Measurements from ENCODE around the gene AMD1. TPM values are rescaled to one million over a fixed set of nuclear protein-coding genes. Genes with fewer than 3 reads are reported as not detected.
"Not testable (repeated sequence)": the region's sequence is repeated elsewhere in the genome, so short reads cannot be mapped to it uniquely, and the experiment has no call there.

Gene AMD1
- total RNA-seq, result 118 TPM

DNA sequence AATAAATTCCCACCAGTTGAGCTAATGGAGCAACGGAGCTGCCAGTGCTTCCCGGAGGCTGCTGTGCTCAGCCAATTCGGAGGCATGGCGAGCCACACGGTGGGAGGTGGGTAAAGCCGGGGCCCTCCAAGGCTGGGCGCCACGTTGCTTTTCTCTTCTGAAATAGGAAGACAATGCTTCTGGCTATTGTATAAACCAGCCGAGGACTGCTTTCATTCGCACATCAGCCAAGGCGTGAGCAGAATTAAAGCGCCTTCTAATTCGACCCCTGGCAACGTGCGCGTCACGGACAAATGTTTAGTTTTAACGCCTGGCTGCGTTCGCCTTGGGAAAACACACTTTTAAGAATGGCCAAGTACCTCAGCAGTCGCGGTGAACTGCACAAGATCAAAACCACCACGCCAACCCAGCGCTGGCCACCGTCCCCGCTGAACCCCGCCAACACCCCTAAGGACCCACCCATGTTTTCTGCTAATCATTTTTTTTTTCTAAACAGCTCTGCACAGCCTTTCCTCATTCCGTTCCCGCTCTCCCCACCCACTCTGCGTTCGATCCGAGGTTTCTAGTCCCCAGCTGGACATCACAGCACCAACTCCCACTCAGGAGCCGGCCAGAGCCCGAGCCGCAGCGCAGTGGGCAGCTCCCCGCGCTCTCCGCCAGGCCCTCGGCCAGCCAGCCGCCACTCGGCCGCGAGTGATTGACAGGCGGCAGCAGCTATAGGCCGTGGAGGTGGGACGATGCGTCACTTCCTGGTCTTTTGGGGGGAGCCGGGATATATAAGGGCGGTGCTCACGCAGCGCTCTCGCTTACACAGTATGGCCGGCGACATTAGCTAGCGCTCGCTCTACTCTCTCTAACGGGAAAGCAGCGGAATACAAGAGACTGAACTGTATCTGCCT, at the start of gene AMD1:
Gene AMD1, plus strand, starts transcription at position 805 of the 899 bp plus-strand sequence. CDS start 321 bp downstream, outside the sequence.
- DNase-seq, result peak; percentile 98

DNA sequence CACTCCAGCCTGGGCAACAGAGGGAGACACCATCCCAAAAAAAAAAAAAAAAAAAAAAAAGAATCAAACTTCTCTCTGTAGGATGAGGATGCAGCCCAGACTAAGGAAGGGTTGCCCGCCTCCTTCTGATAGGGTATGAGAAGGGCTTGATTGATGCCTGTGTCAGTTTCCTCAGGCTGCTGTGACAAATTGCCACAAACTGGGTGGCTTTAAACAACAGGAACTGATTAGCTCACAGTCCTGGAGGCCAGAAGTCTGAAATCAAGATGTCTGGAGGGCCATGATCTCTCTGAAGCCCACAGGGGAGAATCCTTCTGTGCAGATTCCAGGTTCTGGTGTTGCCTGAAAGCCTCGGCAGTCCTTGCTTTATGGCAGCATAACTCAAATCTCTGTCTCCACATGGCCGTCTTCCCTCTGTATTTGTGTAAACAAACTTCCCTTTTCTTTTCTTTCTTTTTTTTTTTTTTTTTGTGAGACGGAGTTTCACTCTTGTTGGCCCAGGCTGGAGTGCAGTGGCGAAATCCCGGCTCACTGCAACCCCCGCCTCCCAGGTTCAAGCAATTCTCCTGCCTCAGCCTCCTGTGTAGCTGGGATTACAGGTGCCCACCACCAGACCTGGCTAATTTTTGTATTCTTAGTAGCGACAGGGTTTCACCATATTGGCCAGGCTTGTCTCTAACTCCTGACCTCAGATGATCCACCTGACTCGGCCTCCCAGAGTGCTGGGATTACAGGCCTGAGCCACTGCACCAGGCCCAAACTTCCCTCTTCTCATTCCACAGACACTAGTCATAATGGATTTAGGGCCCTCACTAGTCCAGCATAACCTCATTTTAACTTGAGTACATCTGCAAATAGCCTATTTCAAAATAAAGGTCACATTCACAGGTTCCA, 48.1 kb upstream of the AMD1 start:
- no peak for DNase-seq

DNA sequence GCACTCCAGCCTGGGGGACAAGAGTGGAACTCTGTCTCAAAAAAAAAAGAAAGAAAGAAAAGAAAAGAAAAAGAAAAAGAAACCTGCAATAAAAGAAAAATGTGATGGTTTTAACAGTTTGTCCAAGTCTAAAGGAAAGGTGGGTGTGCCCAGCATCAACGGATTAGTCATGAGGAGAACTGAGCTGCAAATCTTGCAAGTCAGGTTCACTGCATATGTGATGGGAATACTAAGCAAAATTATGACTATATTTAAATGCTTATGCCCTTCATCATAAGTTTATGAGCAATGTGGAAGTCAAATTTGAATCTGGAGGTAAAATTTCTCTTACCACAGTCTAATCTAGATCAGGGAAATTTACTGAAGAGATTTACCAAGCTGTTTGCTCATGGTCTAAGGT, 46.2 kb upstream of the AMD1 start:
- no peak for DNase-seq

DNA sequence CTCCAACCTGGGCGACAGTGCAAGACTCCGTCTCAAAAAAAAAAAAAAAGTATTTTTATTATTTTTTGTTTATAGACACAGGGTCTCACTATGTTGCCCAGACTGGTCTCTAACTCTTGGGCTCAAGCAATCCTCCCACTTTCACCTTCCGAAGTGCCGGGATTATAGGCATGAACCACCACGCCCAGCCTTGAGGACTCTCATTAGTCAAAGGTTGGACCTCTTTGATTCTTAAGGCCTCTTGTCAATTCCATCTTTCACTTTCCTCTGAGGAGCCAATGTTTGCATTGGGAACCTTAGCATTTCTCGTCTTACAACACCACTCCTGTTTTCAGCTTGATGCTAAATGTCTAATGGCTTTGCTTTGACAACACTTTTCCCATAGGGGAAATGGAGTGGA, 43.2 kb upstream of the AMD1 start:
- DNase-seq, result no peak

DNA sequence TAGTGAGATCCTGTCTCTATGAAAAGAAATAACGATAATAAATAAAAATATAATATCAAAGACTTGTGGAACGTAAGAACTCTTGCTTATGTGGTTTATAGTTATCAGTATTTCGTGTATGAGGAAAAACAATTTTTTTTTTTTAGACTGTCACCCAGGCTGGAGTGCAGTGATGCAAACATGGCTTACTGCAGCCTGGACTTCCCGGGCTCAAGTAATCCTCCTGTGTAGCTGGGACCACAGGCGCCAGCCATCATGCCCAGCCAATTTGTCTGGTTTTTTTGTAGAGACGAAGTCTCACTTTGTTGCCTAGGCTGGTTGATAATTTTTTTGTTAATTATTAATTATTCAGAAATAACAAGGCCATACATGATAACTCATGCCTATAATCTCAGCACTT, 40.8 kb upstream of the AMD1 start:
- no peak for DNase-seq

DNA sequence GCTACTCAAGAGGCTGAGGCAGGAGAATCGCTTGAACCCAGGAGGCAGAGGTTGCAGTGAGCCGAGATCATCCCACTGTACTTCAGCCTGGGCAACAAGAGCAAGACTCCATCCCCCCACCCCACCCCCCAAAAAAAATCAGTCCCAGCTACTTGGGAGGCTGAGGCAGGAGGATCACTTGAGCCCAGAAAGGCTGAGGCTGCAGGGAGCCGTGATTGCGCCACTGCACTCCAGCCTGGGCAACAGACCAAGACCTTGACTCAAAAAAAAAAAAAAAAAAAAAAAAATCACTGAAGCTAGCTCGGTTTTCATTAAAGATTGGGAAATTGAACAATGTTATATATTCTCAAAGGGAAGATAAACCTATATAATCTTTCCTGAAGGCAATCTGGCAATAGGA, 38.8 kb upstream of the AMD1 start:
- DNase-seq, result not testable (repeated sequence)

DNA sequence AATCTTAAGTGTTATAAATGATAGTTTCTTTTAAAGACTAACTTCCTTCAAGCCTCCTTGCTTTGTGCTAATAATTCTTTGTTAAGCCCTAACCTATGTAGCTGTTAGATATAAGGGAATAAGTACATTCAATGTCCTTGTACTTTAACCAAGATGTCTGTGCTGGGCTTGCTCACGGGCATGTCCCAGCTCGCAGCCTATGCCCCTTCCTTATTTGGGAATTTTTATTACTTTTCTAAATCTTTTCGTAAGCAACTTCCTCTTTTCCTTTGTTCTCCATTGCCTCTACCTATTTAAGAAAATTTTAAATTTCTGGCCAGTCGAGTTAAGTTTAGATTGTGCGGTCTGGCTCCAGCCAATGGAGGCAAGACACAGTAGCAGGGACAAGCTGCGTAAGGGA, 33.3 kb upstream of the AMD1 start:
- no peak for DNase-seq

DNA sequence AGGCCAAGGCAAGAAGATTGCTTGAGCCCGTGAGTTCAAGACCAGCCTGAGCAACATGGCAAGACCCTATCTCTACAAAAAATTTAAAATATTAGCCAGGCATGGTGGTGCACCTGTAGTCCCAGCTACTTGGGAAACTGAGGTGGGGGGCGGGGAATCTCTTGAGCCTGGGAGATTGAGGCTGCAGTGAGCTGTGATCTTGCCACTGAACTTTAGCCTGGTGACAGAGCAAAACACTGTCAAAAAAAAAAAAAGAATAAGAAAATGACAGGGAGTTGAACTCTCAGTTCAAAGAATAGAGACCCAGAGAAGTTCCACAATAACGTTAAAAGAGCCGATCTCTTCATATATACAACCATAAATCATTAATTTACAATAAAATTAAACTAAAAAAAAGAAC, 24.8 kb upstream of the AMD1 start:
- DNase-seq, result no peak

DNA sequence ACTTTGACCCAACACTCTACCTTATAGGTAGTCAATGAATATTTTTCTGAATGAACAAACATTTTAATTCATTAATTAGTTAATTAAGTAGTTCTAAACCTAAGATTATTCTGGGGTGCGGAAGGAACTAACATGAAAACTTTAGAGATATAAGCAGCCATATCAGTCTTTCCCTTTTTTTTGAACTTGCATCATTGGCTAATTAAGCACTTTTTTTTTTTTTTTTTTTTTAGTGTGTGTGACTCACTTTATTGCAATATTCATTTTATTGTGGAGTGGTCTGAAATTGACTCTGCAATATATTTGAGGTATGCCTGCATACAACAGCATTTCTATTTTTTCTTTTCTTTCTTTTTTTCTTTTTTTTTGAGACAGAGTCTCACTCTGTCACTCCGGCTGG, 21.8 kb upstream of the AMD1 start:
- no peak for DNase-seq

DNA sequence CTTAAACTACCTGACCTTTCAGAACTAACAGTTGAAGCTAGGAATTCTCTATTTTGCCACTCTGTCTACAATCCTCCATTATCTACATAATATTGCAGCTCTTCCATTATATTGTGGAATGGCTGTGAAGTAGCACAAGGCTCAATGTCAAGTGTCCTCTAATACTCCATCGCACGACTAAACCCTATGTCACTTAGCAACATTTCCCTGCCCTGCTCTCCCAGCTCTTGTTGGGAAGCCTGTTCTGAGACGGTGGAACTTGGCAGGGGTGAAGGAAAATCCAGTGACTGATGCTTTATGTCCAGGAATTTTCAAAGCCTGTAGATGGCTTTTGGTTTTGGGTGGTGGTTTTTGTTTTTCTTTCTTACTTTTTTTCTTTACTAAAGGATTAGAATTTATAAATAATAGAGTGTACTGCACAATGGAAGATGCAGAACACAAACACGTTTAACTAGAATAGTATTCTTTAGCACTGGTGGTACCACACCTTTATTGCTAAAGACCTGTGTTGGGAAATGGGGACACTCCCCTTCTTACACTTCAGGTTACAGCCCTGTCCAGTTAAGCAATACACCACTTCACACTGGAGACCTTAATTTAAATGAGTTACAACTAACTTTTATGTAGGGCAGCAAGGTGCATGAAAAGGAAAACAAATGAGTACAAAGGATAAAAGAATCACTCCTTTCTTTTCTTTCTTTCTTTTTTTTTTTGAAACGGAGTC, 20.7 kb upstream of the AMD1 start:
- DNase-seq, result no peak

DNA sequence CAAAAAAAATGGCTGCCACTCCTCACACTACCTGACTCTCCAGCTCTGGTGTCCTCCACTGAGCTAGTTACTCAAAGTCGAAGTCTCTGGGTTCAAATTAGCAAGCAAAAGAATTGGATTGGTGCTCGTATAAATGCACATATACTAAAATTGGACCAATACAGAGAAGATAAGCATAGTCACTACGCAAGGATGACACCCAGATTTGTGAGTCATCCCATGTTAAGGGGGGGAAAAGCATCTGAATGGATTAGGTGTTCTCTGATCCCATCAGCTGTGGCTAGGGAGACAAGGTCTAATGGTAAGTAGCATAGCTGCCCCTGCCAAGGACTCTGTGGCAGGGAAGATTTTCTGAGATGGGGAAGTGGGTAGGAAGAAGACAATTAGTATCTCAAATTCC, 18.3 kb upstream of the AMD1 start:
- DNase-seq, result no peak

DNA sequence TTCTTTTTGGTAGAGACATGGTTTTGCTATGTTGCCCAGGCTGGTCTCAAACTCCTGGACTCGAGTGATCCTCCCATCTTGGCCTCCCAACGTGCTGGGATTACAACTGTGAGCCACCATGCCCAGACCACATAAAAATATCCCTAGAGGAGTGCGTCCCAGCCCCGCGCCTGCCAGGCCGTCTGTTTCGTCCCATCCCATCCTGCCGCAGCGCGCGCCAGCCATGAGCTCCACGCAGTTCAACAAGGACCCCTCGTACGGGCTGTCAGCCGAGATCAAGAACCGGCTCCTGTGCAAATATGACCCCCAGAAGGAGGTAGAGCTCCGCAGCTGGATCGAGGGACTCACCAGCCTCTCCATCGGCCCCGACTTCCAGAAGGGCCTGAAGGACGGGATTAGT, 16.6 kb upstream of the AMD1 start:
- no peak for DNase-seq

DNA sequence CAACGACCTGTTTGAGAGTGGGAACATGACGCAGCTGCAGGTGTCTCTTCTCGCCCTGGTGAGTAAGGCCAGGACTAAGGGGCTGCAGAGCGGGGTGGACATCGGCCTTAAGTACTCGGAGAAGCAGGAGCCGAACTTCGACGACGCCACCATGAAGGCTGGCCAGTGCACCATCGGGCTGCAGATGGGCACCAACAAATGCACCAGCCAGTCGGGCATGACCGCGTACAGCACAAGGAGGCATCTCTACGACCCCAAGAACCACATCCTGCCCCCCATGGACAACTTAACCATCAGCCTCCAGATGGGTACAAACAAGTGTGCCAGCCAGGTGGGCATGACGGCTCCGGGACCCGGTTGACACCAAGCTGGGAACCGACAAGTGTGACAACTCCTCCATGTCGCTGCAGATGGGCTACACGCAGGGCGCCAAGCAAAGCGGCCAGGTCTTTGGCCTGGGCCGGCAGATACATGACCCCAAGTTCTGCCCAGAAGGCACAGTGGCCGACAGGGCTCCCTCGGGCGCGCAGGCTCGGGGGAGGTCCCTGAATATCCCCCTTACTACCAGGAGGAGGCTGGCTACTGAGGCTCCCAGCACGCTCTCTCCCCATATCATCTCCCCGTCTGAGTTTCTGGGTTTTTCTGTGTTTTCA, 15.9 kb upstream of the AMD1 start:
- DNase-seq, result no peak

DNA sequence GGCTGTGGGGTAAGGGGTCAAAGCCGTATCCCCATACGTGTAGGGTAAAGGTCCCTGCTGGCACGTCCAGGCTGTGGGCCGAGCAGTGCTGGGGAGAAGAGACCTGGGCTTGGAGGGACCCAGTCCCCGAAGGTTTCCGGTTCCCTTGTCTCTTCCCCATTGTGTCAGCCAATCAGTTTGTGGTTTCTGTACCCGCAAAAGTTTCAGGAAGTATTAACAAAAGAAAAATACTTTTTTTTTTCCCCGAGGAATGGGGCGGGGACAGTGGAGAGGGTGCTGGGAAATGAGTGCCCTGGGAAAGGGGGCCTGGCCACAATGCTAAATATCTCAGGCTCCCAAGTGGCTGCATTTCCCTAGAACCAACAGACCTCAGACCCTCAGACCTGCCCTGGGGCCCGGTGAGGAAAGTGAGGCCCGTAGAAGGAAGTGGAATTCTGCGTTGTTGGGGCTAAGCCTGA, 15.2 kb upstream of the AMD1 start:
- DNase-seq, result no peak

DNA sequence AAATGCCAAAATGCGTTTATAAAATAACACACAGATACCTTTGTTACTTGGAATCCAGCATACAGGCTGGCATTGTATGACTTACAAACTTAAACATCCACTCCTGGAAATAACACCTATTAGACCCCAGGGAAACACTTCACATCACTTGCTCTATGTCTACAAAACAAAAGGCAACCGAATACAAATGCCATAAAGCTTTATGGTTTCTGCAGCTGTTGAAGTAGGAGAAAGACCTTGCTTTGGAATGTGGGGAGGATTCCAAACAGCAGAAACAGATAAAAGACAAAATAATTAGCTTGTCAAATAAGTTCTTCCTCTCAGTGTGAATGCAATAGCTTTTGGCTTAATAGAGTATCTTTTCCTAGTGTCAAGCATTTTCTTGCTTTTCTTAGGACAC, 9.8 kb upstream of the AMD1 start:
- no peak for DNase-seq

DNA sequence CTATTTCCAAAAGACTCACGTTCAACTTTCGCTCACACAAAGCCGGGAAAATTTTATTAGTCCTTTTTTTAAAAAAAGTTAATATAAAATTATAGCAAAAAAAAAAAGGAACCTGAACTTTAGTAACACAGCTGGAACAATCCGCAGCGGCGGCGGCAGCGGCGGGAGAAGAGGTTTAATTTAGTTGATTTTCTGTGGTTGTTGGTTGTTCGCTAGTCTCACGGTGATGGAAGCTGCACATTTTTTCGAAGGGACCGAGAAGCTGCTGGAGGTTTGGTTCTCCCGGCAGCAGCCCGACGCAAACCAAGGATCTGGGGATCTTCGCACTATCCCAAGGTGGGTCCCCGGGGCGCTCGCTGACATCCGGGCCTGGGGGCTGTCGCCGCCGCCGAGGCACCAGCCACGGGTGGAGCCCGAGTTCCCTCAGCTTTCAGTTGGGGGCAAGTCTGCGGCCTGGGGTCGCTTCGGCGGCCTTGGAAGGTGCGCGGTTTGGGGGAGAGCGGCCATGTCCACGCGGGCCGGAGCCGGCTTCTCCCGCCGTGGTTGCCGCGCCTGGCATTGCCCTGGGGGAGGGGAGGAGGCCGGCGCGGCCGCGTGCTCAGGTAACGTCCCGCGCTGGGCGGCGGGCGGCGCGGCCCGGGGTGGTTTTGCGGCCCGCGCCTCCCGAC, 429 bp downstream of the AMD1 start:
- DNase-seq, result no peak

DNA sequence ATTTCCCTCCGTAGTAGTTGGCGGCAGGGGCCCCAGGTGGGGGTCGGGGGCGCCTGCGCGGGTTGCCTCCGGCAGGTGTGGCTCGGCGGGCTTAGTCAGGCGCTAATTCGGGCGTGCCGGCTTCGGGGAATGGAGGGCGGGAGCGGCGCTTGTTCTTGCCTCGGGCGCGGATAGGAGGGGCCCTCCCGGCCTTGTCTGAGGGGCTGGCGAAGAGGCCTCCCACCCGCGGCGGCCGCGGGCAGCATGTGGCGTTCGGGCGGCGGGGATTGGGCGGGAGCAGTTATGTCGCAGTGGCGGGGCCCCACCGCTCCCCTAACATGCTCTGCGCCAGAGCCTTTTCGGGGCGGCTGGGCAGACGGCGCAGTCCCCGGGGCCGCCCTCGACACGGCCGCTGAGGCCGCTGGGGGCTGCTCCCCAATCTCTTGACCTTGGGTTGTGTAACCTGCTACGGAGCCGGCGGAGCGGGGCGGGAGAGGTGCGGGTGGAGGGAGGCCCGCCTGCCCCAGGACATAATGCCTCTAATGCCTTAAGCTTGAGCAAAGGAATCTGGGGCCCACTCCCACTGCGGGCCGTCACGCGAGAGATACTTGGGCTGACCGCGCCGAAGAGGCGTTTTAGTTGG, 1.1 kb downstream of the AMD1 start:
- peak; percentile 47 for DNase-seq

DNA sequence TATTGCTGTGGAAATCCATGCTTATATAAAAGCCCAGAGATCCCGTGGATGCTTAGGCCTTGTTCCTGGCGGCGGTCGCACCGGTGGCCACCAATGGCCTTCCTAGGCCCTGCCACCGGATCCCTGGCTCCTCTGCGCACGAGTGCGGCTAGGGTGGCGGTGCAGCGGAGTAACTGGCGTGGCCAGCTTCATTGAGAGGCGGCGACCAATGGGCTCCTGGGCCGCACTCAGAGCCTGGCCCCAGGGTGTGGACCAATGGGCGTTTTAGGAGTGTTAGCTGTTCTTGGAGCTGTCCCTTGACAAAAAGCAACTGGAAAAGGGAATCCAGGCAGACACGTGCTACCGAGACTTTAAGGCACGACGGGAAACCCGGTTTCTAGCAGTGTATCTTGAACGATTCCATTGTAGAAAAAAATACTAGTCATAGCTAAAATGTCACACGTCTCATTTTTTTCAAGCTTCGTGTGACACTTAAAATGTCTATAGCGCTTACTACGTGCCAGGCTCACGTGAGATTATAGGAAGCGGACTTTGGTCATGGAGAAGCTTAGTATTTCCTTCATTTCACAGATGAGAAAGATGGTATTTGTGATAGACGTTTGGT, 1.7 kb downstream of the AMD1 start:
- peak; percentile 81 for DNase-seq

DNA sequence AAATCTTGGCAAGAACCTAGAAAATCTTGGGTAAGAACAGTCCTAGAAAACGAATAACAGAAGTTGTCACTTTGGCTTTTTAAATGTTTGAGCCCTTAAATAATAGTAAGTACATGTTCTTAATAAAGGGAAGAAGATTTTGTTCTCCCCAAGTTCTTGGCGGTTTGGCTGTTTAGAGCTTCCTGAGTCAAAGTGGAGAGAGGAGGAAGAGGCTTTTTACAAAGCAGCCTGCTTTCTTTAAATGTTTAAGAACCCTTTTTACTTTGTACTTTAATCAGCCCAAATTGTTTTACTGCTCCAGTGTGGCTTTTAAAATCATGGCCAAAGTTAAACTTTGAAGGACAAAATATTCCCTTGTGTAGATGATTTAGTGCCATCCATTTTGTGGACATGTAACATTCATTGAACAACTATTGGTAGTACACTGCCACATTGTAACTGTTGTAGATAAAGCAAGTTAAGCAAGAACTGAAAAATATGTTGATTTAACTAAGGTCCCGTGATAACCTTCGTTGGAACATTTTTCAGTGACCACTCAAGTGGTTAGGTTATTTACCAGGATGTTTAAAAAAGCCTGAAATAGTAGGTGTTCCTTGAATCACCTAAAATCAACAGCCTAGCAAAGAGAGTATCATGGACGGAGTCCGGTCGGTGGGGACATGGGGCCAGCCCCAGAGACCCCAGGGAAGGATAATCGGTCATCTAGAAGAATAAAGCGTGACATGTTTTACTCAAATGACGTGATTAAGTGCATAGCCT, 2.4 kb downstream of the AMD1 start:
- DNase-seq, result no peak

DNA sequence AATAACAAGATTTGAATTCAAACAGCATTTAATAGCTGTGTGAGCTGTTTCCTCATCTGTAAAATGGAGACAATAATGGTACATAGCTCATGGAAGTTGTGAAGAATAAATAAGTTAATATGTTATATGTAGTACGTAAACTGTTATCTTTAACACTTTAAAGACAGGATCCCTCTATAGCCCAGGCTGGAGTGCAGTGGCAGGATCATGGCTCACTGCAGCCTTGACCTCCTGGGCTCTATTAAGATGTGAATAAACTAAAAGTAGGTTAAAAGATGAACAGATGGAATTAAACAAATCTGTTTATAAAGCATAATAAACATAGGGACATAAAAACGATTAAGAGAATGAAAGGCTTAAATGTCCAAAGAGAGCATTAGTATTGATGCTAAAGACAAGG, 3.0 kb downstream of the AMD1 start:
- no peak for DNase-seq
